Suppressor macrophage treated with lipopolysaccharide for 4 hours (primary cell): ENCODE measurements around the gene PHLDB1.

Experiments used
- DNase-seq: peaks from one replicate; pipeline ENCODE4 v3.0.0-alpha.2; 2020

PHLDB1 gene

DNA sequence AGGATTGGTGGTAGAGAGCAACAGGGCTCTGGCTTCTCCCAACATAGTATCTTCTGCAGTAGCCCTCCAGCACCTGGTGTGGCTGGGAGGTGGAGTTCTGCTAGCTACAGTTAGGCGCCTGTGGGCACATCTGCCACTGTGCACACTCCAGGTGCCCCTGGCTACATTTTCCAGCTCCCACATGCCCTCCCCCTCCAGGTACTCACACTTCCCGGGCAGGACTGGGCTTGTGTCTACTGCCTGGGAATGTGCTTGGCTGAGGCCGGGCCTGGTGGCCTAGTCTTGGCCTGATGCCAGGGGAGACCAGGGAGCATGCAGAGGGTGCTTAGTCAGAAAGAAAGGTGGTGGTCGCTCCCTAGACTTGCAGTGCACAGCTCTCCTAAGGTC is 15.8 kb downstream of the PHLDB1 start:
- DNase-seq = no peak

DNA sequence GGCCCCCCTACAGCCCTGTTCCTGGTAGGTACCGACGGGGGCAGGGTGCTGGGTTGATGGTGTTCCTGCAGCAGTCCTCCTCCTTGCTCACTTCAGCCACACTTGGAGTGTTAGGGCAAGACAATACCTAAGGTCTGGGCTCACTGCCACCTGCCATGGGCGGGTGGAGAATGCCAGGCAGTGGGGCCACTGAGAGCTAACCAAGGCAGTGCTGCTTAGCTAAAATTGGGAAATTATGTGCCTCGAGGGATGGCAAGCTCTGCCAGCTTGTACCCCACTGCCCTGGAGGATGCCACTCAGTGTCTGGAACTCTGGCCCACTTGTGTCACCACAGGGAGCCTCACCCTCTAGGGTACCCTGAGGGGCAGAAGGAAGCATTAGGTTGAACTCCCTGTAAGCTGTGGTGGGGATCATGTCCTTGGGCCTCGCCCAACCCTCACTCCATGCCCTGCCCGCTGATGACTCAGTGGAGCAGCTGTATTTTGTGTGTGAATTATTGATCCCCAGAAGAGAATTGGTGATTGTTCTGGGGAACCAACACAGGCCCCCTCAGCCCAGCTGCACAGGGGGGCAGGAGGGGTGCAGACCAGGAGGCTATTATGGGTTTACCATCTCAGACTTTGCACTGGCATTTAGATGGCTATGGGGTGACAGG is 17.7 kb downstream of the PHLDB1 start:
- no peak for DNase-seq

DNA sequence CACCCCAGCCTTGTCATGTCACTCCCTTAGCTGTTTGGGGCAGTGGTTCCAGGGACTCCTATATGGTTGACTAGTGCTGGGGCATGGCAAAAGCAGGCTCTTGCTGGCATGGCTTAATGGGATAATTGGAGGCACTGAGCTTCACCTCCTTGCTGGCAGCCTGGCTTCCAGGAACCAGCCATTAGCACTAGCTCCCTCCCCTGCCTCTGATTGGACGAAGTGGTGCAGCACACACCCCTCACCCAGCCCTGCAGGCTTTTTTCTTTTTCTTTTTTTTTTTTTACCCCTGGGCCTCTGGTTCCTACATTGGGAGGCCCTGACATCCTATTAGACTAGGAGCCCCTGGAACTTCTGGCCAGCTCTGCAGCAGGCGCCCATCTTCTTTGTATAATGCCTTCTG is 18.6 kb downstream of the PHLDB1 start:
- no peak for DNase-seq

DNA sequence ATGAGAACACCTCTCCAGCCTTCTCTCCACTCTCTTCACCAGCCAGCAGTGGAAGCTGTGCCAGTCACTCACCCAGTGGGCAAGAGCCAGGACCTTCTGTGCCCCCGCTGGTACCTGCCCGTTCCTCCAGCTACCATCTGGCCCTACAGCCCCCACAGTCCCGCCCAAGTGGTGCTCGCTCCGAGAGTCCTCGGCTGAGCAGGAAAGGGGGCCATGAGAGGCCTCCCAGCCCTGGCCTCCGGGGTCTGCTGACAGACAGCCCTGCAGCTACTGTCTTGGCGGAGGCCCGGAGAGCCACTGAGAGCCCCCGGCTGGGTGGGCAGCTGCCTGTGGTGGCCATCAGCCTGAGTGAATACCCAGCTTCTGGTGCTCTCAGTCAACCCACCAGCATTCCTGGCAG is 20.2 kb downstream of the PHLDB1 start:
- DNase-seq = no peak

DNA sequence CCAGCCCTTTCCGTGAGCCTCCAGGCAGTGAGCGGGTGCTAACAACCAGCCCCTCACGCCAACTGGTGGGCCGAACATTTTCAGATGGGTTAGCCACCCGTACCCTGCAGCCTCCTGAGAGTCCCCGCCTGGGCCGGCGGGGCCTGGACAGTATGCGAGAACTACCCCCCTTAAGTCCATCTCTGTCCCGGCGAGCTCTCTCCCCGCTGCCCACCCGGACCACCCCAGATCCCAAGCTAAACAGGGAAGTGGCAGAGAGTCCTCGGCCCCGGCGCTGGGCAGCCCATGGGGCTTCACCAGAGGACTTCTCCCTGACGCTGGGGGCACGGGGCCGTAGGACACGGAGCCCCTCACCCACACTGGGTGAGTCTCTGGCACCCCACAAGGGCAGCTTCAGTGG is 20.6 kb downstream of the PHLDB1 start:
- no peak for DNase-seq

DNA sequence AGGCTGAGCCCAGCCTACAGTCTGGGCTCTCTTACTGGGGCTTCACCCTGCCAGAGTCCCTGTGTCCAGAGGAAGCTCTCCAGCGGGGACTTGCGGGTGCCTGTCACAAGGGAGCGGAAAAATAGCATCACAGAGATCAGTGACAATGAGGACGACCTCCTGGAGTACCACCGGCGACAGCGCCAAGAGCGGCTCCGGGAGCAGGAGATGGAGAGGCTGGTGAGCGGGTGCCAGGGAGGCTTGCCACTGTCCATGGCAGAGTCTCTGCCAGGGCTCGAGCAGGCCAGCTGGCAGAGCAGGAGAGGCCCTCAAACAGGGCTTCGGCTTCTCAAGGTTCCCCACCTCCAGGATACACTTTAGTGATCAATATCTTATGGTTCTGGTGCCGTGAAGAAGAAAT is 21.0 kb downstream of the PHLDB1 start:
- no peak for DNase-seq

DNA sequence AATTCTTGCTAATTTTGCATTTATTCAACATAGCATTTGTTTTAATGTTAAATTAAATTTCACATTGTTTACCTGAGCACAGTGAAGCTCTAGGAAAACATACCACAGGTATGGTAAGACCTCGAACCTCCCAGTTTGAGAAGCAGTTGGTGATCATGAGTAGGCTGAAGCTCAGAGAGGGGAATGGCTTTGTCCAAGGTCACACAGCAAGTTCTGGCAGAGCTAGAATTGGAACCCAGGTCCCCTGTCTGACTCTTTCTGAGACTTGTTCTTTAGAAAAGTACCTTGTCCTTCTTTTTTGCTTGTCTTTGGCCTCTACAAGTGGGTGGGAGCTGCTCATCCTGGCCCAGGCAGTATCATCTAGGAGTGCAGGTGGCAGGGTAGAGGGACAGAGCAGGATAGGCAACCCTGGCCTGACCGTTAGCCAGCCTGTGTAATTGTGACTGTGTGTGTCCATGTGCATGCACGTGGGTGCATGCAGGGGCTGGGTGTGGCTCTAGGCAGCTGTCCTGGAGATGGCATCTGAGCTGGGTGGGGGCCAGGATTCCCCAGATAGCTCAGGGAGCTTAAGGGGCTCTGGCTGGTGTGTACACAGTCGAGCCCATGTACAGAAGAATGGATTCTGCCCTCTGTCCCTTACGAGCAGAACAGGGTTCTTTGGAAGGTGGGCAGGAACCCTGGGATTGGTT is 21.6 kb downstream of the PHLDB1 start:
- DNase-seq = no peak

DNA sequence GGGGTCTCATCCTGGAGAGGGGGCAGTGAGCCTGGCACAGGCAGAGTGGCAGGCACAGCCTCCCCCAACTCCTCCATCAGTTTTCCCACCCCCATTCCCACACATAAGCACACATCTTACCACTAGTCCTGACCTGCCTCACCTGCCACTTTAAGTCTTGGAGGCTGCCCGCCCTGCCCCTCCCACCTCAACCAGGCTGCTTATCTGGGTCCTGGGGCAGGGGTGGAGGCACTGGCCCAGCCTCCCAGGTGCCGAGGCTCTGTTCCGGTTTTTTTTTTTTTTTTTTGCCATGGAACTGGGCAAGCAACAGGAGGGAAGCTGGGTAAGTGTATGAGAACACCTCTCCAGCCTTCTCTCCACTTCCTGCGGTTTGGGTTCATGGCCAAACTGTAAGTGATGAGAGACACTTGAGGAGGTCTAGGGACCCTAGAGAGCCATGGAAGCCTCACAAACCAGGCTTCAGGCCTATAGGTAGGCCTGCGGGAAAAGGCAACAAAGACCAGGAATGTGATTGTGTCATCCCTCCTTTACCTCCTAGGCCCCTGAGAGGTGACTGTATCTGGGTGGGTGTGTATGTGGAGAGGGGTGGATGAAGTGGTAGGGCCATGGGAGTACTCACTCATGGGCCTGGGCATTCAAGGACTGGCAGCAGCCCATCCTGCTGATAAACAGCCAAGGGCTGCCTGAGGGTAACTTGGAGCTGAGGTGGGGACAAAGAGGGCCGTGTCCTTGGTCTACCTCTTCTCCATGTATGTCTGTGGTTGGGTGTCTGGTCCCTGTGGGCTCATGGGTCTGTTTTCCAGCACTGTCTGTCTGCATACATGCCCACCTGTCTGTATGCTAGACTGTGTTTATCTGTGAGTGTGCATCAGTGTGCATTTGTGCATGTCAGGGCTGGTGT is 22.6 kb downstream of the PHLDB1 start:
- no peak for DNase-seq

DNA sequence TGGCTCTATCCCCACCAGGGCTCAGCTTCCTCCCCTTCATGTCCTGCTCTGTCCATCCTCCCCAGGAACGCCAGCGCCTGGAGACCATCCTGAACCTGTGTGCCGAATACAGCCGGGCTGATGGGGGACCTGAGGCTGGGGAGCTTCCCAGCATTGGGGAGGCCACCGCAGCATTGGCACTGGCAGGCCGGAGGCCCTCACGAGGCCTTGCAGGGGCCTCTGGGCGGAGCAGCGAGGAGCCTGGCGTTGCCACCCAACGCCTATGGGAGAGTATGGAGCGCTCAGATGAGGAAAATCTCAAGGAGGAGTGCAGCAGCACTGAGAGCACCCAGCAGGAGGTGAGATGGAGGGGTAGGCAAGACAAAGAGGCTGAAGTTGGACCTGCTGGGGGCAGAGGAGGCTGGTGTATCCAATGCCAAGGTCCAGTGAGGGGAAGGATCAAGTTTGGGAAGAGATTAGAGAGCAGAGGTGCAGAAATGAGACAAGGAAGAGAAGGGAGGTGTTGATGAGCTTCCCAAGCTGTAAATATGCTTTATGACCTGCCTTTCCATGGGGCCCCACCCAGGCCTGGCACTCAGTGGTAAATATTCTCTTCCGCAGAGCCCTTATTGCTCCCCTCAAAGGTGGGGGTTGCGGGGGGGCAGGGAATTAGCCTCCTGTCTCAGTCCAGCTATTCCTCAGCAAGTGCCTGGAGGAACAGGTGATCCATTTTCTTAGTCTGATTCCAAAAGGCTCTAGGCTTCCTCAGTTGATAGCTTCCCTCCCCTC is 23.9 kb downstream of the PHLDB1 start:
- DNase-seq = no peak

DNA sequence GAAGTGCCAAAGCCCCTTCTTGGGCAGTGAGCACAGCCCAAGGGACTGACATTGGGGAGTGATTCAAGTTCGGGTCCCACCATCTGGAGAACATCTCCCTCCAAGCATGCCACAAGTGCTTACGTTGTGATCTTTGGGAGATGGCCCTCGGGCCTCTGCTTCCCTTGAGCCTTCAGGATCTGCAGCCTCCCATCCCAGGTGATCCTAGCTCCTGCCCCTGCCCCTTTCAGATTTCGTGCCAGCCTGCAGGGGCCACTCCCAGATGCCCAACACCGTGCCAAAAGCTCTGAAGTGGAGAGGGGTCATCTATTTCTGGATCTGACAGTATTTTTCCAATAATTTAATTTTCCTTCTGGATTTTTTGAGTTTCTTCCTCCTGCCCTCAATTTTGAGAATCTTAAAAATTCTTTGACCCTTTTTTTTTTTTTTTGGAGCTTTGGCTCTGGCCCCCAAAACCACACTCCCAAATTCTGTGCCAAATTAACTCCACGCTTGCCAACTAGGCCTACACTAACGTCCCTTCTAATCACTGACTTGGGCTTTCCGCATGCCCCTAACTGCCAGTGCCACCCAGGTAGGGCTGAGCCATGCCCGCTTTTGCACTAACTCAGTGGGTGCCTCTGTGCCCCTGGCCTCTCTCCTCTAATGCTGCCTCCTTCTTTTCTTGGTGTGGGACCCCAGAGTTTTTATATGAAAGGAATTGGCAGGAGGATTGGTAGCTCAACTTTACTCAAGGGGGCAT is 25.3 kb downstream of the PHLDB1 start:
- DNase-seq = no peak

DNA sequence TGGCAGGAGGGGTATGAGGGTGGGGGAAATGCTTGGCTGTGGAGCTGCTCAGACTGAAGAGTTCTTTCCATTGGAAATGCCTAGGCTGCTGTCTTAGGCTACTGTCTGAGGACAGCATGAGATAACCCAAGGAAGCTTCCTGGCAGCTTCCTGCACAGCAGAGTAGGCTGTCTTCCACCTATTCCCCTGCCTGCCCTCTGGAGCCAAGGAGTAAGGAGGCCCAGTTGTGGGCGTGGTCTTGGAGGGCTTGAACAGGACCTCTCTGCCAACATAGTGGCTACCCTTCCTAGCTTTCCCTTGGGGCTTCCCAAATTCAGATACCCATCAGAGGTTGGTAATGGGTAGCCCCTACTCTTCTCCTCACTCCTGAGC is 25.9 kb downstream of the PHLDB1 start:
- DNase-seq = no peak

DNA sequence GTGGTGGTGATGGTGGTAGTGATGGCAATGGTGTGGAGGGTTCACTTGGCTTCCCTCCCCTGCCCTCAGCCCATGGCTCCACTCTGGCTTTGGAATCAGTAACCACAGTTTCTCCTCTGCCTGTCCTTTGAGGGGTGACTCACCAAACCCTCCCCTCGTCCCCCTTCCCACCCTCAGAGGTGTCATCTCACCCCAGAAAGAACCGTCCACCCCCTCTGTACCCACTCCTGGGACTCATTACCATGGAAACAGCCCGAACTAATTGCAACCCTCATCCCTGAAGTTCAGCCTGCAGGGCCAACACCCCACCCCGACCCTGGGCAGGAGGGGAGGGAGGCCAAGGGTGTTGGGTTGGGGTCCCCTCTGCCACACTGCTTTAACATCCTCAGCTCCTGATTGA is 26.6 kb downstream of the PHLDB1 start:
- no peak for DNase-seq

DNA sequence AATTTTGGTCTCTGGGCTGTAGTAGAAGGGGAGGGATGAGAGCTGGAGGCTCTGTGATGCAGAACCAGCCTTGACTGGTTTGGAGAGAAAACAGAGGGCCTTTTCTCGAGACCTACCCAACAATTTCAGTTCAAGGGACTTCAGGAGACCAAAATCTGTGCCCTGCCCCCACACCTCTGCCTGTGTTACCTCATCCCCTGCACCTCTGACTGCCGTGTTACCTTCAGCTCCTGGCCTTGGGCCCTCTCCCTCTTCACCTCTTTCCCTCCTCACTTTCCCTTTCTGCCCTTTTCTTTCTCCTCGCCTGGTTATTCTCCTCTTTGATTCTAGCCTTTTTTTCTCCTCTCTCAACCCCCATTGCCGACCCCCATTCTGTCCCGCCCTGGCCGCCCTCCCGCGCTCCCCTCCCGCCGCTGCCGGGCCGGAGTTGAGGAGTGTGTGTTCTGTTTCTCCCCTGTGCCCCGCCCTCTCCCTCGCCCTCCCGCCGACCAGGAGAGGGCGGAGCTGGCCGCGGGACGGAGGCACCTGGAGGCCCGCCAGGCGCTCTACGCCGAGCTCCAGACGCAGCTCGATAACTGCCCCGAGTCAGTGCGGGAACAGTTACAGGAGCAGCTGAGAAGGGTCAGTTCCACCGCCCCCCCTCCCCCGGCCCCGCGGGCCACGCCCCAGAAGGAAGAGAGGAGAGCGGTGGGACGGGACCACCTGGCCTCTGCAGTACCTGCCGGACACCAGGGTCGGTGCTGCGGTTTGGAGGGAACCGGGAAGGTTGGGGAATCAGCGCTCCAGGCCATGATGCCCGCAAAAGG is 27.2 kb downstream of the PHLDB1 start:
- DNase-seq = no peak

DNA sequence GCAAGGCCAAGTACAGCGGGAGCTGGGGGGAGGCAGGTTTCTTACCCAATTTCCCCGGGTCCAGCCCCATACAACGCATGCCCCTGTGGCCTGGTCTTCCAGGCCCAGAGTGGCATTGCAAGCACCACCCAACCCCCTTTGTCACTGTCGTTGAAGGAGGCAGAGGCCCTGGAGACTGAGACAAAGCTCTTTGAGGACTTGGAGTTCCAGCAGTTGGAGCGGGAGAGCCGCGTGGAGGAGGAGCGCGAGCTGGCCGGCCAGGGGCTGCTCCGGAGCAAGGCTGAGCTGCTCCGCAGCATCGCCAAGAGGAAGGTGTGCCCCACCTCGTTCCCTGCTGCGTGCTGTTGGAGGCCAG is 27.8 kb downstream of the PHLDB1 start:
- no peak for DNase-seq

DNA sequence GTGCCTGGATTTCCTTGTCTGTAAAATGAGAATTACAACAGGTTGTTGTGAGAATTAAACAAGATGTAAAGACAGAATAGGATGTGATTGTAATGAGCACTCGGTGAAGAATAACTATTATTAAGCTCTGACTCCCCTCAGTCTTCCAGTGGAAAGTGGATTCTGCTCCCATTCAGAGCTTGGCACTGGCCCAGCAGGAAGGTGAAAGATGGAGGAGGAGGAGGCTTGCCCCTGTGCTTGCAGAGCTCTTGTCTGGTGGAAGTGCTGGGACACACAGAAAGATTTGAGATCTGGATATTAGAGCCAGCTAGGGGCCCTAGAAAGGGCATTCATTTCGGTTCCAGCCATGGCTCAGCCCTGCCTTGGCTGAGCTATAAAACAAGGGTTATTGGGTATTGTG is 28.2 kb downstream of the PHLDB1 start:
- no peak for DNase-seq

DNA sequence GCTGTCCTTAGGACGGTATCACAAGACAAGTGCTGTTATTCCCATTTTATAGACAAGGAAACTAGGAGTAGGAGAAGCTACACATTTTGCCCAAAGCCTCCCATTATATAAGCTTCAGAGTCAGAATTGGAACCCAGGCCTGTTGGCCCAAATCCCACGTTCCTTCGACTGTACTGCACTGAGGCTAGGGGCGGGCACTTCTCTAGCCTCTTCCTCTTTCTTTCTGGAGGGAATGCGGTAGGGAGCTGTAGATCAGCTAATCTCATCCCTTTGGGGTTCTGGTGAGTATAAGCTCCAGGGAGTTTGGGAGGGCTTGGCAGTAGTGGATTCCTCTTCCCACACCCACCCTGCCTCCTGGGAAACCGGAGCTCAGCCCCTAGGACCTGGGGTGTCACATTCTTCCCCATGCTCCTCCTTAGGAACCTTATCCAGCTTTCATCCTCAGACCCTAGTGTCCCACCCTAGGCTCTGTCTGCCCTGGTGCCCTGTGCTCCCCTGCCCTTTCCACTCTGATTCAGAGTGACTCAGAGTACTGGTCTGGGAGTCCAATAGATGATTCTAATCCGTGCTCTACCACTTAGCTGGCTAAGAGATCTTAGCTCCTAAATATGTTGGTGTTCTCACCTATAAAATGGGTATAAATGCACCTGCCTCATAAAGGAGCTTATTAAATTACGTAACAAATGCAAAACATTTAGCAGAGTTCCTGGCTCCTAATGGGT is 29.3 kb downstream of the PHLDB1 start:
- no peak for DNase-seq

DNA sequence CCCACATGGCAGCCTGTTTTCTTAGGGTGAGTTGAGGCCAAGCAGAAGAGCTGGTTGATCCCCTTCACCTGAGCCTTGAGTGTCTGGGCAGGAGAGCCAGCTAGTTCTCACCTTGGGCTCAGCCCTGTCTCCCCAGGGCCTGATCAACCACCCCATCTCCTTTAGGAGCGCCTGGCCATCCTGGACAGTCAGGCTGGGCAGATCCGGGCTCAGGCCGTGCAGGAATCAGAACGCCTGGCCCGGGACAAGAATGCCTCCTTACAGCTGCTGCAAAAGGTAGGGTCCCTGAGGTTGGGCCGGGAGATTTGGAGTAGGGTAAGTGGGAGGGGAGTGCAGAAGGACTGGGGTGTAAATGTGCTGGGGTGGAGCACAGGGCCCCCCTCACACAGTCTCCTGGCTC is 31.3 kb downstream of the PHLDB1 start:
- no peak for DNase-seq

DNA sequence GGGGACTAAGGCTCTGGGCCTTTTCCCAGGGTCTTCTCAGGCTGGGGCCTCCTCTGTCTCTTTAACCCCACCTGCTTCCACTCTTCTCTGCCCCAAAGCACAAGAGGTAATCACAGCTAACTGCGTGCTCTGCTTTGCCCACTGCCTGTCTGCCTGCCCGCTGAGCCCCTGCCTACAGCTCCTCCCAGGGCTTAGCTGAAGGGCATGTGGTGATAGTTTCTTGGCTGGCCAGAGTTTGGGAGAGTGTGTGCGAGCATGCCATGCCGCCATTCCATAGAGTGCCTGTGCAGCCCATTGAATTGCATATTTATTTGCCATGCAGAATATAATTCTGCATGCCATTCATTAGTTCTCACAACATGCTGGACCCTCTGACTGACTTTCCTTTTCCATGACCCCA is 32.5 kb downstream of the PHLDB1 start:
- DNase-seq = no peak

DNA sequence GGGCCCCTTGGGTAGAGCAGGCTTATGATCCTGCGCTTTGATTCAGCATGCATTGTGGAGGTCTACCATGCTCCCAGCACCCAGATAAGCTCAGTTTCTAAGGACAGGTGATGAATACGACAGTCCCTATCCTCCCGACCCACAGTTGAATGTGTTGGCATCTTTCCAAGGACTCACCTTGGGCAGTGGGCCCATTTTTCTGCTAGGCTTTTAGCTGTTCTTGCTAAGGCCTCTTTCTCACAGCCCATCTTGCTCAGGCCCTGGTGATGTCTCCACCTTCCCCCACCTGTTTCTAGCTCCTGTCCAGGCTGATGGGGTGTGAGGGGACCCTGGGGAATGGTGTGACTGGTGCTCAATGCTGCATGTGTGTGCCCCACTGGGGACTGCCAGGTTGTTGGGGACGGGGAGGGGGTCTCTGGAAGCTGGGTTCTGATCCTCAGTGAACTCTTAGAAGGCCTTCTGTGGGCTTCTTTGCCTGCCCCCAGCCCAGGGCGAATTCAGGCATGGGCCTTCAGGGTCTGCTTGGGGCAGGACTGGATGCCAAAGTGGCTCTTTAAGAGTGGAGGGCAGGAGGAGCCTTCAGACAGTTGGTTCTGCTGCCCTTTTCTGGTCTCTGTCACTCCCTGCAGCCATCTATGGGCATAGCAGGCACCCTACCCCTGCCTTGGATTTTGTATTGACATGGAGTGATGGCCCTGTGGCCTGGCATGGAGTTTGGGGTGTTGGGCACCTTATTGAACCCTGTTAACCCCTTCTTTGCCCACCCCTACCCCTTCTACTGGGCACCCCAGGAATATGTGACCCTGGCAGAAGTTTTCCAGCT is 33.1 kb downstream of the PHLDB1 start:
- DNase-seq = no peak

DNA sequence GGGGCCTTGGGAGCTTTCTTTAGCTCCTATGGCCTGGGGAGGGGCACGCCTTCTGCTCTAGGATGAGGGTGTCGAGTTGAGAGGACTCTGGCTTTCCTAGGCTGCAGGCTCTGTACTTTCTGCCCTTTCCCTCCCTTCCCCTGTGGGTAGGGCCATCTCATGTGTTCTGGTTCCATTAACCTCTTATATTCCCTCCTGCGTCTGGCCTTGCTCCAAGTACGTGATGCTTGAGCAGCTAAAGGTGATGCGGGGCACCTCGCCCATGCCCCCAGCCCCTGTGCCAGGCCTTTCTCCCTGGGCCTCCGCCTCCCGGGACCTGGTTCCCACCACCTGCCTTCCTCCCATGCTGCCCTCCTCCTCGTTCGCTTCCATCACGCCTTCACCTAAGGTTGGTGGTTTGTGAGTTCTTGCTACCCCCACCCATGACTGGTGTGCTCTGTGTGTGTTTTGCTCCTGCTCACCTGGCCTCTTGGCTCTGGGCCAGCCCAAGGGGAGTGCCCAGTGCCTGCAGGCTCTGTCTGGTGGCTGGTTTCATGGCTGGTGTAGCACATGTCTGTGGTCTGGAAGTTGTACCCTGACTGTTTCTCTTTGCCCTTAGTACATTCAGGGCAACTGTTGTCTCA is 34.1 kb downstream of the PHLDB1 start:
- no peak for DNase-seq
